Parathyroid adenoma (tissue), 2 donors: ENCODE data around the gene DNAAF5.
"Not testable (repeated sequence)": the region's sequence is repeated elsewhere in the genome, so short reads cannot be mapped to it uniquely, and the experiment has no call there.

Experiments
- H2AFZ ChIP-seq: fragments of 300-600 bp; sonication (generic); one replicate; pipeline ENCODE4 v1.7.0; 2017; ENCODE audit warnings: antibody characterized with exemption, mild to moderate bottlenecking
- H3K27ac ChIP-seq: fragments of 300-600 bp; sonication (generic); one replicate; pipeline ENCODE4 v1.7.0; 2017
- H3K27me3 ChIP-seq: fragments of 300-600 bp; sonication (generic); one replicate; pipeline ENCODE4 v1.7.0; 2017; ENCODE audit warnings: low read length; ENCODE audit not compliant: control insufficient read depth, insufficient read depth
- H3K36me3 ChIP-seq: fragments of 300-600 bp; sonication (generic); one replicate; pipeline ENCODE4 v1.7.0; 2017; ENCODE audit warnings: low read length; ENCODE audit not compliant: control insufficient read depth, insufficient read depth
- H3K4me1 ChIP-seq: fragments of 300-600 bp; sonication (generic); one replicate; pipeline ENCODE4 v1.7.0; 2017; ENCODE audit warnings: control low read depth
- H3K4me2 ChIP-seq: fragments of 300-600 bp; sonication (generic); one replicate; pipeline ENCODE4 v1.7.0; 2017; ENCODE audit warnings: low read length
- H3K4me3 ChIP-seq: fragments of 300-600 bp; sonication (generic); one replicate; pipeline ENCODE4 v1.7.0; 2017; ENCODE audit warnings: low read depth, low read length
- H3K79me2 ChIP-seq: fragments of 300-600 bp; sonication (generic); one replicate; pipeline ENCODE4 v1.7.0; 2017; ENCODE audit warnings: control low read depth
- H3K9ac ChIP-seq: fragments of 300-600 bp; sonication (generic); one replicate; pipeline ENCODE4 v1.7.0; 2017; ENCODE audit warnings: mild to moderate bottlenecking
- H3K9me3 ChIP-seq: fragments of 300-600 bp; sonication (generic); one replicate; pipeline ENCODE4 v1.7.0; 2017; ENCODE audit warnings: low read length; ENCODE audit not compliant: control insufficient read depth
- TF ChIP-seq, protein P1 (sequence below): fragments of 300-600 bp; sonication (generic); IDR thresholded peaks from one replicate; pipeline ENCODE4 v1.7.0; 2017; ENCODE audit warnings: antibody characterized with exemption, mild to moderate bottlenecking
- donor health status: primary hyperparathyroidism.

DNAAF5 gene

DNA sequence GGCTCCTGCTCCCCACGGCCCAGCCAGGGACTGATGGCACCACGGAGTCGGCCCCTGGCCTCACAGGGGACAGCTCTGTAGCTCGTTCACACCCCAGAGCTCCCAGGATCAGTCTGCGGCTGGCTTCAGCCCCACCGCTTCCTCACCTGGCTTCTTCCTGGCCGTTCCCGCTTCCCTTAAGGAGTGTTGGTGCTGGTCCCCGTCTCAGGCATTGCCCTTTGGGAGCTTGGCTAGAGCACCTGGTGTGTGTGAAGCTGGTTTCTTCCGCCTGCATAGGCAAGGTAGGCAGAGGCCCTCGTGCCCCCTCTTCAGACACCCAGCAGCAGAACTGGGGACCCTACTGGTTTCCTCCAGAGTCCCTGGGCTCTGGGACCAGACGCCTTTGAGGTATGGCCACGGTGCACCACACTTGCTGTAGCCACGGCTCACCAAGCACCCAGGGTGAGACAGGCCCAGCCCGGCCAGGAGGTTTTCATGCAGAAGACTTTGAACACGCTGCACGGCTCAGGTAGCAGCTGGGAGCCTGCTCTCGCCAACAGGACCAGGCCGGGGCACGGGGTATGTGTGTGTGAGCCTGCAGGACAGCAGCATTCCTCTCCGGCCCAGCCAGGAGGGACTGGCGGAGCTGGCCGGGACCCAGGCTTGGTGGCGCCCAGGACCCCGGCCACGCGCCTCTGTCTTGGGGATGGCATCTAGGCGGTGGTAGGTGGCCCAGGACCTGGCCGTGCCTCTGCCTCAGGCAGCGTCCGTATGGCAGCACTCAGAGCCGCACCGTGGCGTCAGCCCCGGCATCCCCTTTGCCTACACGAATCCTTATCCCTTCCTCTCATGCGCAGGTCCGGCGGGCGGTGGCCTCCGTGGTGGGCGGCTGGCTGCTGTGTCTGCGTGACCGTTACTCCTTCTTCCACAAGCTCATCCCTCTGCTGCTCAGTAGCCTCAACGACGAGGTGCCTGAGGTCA, 13.8 kb downstream of the DNAAF5 start:
- no peak overlapping the region for H3K4me2 ChIP-seq
- TF ChIP-seq, protein P1, sequence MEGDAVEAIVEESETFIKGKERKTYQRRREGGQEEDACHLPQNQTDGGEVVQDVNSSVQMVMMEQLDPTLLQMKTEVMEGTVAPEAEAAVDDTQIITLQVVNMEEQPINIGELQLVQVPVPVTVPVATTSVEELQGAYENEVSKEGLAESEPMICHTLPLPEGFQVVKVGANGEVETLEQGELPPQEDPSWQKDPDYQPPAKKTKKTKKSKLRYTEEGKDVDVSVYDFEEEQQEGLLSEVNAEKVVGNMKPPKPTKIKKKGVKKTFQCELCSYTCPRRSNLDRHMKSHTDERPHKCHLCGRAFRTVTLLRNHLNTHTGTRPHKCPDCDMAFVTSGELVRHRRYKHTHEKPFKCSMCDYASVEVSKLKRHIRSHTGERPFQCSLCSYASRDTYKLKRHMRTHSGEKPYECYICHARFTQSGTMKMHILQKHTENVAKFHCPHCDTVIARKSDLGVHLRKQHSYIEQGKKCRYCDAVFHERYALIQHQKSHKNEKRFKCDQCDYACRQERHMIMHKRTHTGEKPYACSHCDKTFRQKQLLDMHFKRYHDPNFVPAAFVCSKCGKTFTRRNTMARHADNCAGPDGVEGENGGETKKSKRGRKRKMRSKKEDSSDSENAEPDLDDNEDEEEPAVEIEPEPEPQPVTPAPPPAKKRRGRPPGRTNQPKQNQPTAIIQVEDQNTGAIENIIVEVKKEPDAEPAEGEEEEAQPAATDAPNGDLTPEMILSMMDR: no peak
- no peaks in the 10 kb centered on the region for H3K9me3 ChIP-seq
- H3K27me3 ChIP-seq: no peaks in the 10 kb centered on the region
- H3K4me3 ChIP-seq: no peak overlapping the region
- H3K27ac ChIP-seq: no peak overlapping the region
- H2AFZ ChIP-seq: no peak overlapping the region
- no peaks in the 10 kb centered on the region for H3K4me1 ChIP-seq
- no peaks in the 10 kb centered on the region for H3K36me3 ChIP-seq
- no peaks in the 10 kb centered on the region for H3K79me2 ChIP-seq
- H3K9ac ChIP-seq: no peak overlapping the region

DNA sequence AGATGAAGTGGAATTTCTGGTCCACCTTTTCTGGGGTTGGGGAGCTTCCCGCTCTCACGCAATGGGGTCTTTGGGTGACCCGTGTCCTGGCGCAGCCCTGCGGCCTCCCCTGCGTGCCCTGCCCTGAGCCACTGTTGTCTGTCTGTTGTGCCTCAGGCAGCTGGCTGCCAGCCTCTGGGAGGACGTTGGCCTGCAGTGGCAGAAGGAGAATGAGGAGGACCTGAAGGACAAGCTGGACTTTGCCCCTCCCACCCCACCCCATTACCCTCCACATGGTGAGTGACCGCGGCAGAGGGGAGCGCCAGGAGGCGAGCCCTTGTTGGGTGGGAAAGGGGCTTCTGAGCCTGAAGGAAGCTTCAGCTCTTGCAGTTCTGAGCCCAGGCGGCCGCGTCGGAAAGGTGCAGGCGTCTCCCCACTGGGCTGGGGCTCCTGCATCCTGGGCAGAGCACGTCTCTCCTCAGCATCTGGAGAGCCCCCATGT, 14.7 kb downstream of the DNAAF5 start:
- H3K27me3 ChIP-seq: no peaks in the 10 kb centered on the region
- no peak overlapping the region for H2AFZ ChIP-seq
- TF ChIP-seq, protein P1: no peak
- H3K27ac ChIP-seq: no peak overlapping the region
- H3K9me3 ChIP-seq: no peaks in the 10 kb centered on the region
- no peaks in the 10 kb centered on the region for H3K4me1 ChIP-seq
- no peak overlapping the region for H3K9ac ChIP-seq
- H3K36me3 ChIP-seq: no peaks in the 10 kb centered on the region
- no peaks in the 10 kb centered on the region for H3K79me2 ChIP-seq
- H3K4me3 ChIP-seq: no peak overlapping the region
- no peak overlapping the region for H3K4me2 ChIP-seq

DNA sequence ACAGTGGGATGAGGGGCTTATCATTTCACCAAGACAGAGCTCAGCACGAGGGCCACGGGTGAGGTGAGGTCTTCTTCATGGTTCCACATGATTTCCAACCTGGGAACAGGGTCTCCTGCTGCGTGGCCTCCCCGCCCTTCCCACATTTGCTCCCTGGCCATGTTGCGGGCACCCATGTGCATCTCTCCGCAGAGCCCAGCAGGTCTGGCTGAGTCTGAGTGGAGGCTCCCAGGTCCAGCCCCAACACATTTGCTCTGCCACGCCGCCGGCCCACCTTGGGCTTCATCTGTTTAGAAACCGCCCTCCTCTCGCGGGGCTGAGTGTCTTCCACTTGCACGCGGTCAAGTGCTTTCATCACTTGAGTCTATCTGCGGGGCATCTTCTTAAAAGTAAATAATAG, 15.4 kb downstream of the DNAAF5 start:
- H3K36me3 ChIP-seq: no peaks in the 10 kb centered on the region
- TF ChIP-seq, protein P1: no peak
- no peaks in the 10 kb centered on the region for H3K27me3 ChIP-seq
- H2AFZ ChIP-seq: no peak overlapping the region
- no peaks in the 10 kb centered on the region for H3K9me3 ChIP-seq
- H3K79me2 ChIP-seq: no peaks in the 10 kb centered on the region
- no peak overlapping the region for H3K4me3 ChIP-seq
- H3K4me2 ChIP-seq: no peak overlapping the region
- H3K27ac ChIP-seq: no peak overlapping the region
- H3K9ac ChIP-seq: no peak overlapping the region
- no peaks in the 10 kb centered on the region for H3K4me1 ChIP-seq

DNA sequence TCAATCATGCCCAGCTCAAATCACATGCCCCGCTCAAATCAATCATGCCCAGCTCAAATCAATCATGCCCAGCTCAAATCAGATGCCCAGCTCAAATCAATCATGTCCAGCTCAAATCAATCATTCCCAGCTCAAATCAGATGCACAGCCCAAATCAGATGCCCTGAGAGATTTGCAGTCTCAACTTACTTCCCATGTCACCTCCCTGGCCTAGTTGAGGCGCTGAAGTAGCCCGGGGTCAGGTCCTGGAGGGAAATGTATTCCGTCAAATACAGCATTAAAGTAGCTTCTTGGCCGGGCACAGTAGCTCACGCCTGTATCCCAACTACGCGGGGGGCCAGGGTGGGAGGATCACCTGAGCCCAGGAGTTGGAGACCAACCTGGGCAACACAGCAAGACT, 16.3 kb downstream of the DNAAF5 start:
- peaks cover 3% of the 10 kb centered on the region for H3K79me2 ChIP-seq
- H3K27me3 ChIP-seq: no peaks in the 10 kb centered on the region
- no peaks in the 10 kb centered on the region for H3K4me1 ChIP-seq
- H3K27ac ChIP-seq: no peak overlapping the region
- H3K9ac ChIP-seq: no peak overlapping the region
- TF ChIP-seq, protein P1: no peak
- no peak overlapping the region for H3K4me3 ChIP-seq
- no peak overlapping the region for H3K4me2 ChIP-seq
- H2AFZ ChIP-seq: no peak overlapping the region
- no peaks in the 10 kb centered on the region for H3K9me3 ChIP-seq
- H3K36me3 ChIP-seq: no peaks in the 10 kb centered on the region

DNA sequence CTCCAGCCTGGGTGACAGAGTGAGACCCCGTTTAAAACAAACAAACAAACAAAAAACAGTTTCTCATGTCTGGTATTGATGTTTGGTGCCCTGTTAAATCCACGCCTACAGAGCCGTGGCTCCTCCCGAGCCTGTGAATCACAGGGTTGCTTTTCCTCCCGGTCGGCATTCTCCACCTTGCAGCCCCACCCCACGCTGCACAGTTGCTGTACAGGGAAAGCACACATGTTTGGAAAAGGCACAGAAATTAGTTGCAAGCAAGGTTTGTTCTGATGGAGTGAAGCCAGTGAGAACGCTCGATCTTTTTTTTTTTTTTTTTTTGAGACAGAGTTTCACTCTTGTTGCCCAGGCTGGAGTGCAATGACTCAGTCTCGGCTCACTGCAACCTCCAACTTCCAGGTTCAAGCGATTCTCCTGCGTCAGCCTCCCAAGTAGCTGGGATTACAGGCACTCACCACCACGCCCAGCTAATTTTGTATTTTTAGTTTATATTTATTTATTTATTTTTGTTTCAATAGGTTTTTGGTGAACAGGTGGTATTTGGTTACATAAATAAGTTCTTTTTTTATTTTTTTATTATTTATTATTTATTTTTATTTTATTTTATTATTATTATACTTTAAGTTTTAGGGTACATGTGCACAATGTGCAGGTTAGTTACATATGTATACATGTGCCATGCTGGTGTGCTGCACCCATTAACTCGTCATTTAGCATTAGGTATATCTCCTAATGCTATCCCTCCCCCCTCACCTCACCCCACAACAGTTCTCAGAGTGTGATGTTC, 17.0 kb downstream of the DNAAF5 start:
- not testable (repeated sequence) for H3K79me2 ChIP-seq, H3K9me3 ChIP-seq, H3K27ac ChIP-seq, H3K4me1 ChIP-seq, H3K4me2 ChIP-seq, H3K27me3 ChIP-seq, H3K4me3 ChIP-seq, H3K36me3 ChIP-seq, H2AFZ ChIP-seq, H3K9ac ChIP-seq

DNA sequence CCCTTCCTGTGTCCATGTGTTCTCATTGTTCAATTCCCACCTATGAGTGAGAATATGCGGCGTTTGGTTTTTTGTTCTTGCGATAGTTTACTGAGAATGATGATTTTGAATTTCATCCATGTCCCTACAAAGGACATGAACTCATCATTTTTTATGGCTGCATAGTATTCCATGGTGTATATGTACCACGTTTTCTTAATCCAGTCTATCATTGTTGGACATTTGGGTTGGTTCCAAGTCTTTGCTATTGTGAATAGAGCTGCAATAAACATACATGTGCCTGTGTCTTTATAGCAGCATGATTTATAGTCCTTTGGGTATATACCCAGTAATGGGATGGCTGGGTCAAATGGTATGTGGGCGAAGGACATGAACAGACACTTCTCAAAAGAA, 17.6 kb downstream of the DNAAF5 start:
- not testable (repeated sequence) for H3K27me3 ChIP-seq, H3K4me1 ChIP-seq, H3K27ac ChIP-seq, H3K4me2 ChIP-seq, H3K4me3 ChIP-seq, H2AFZ ChIP-seq, H3K9me3 ChIP-seq, H3K9ac ChIP-seq, H3K36me3 ChIP-seq, H3K79me2 ChIP-seq
